ENCODE results near the gene GALNT16. TPM values are rescaled to one million over a fixed set of nuclear protein-coding genes. Genes with fewer than 3 reads are reported as not detected.

Gene GALNT16
- total RNA-seq, 1 donor from 2014 or later = 0.13 TPM

- DNase-seq (ENCODE audit: low read depth, low spot score) = no peak
These were observed 75.4 kb downstream of the GALNT16 start for GRCh38 chr14:69335371-69335771.

- no peak for DNase-seq (ENCODE audit: low read depth, low spot score)
These were observed 78.0 kb downstream of the GALNT16 start for GRCh38 chr14:69337984-69338383.

DNA sequence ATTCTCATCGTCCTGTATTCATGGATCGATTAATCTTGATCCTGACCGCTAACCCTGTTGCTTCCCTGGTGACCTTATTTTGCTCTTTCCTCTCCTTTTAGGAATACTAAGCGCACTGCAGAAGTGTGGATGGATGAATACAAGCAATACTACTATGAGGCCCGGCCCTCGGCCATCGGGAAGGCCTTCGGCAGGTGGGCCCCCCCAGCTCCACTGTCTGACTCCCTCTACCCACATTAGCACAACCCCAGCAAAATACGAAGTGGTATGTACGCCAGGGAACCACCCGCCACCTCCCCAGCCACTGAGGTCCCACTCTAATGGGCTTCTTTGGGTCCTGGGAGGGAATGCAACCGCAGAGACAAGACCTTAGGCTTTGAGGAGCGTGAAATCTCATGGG lies 79.5 kb downstream of the GALNT16 start:
- no peak for DNase-seq (ENCODE audit: low read depth, low spot score)

DNA sequence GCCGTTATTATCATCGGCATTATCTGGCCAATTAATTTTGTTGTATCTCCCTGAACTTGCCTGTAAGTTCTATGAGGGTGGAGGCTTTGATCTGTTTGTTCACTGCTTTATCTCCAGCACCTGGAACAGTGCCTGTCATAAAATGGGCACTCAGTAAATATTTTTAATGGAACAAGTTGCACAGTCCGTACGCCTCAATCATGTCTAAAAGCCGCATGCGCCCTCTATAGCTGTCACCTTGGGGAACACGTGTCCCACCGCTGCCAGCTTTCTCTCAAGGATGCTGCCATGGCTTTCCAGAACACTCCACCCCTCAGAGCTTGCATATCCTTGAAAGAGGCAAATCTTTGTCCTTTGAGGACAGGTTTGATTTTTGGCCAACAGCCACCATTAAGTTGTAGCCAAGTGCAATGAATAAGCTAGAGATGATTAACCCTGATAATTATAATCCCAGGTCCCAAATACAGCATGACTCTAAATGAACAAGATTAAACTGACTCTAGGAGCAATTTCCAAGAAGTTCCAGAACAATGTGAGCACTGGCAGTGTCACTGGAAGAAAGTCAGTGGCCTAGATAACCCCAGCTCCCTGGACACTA lies 83.1 kb downstream of the GALNT16 start:
- DNase-seq (ENCODE audit: low read depth, low spot score) = no peak

DNA sequence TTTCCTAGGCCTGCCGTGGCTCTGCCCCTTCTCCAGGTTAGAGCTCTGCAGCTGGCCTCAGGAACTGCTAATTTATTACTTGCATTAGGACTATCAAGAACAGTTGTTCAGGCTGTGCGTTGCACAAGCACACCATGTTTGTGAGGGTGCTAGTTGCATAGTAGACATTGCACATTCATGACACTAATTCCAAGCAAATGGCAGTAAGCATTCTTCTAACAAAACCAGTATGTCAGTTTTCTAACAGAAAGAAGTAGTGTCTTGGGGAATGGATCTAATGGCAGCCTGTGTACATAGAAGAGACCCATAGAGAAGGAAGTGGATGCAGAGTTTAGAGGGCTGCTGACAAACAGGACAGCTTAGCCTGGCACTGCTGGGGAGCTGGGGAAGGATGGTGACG lies 84.2 kb downstream of the GALNT16 start:
- DNase-seq (ENCODE audit: low read depth, low spot score) = no peak

GRCh38 chr14:69345402-69345801 lies 85.4 kb downstream of the GALNT16 start:
- DNase-seq (ENCODE audit: low read depth, low spot score) = no peak

DNA sequence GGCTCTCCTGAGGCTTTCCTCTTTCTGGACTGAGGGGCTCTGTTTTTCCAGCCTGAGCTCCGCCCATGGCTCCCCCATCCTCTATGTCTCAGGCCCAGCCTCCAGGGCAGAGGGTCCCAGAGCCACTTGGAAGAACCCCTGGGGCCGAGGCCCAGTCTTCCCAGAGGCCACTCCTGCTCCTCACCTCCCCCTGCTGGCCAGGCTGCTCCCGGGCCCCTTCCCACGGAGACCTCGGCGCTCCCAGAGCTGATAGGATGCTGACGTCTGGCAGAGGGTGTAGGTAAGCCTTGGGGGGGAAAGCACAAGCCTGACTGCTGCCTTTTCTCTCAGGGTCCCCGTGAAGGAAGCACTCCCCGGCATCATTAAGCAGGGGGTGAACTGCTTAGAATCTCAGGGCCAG lies 86.8 kb downstream of the GALNT16 start:
- DNase-seq (ENCODE audit: low read depth, low spot score) = no peak

DNA sequence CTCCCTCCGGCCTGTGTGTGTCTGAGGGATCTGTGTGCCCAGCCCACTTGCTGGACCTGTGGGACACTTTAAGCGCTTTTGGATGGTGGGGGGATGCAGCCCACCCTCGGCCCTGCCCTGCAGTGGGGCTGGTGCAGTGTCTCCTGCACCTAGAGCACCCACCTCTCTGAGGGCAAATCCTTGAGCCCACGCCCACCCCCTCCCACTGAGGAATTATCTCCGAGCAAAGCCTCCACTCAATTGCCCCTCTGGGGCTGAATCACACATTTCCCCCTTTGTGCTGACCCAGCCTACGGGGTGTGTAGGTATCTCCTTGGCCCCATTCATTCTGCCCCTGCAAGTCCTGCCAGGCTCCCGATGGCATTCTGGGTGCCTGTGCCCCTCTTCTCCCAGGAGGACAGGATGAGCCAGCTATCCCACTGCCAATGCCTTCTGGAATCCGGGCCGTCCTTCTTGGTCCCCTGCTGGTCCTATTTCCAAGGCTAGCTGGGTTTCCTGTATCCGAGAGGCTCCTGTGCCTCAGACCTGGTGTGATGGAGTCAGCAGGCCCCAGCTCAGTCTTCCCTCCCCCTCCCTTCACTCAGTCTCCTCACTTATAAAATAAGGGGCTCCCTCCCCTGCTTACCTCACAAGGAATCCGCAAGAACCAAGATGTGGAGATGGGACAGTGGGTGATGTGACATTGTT lies 89.3 kb downstream of the GALNT16 start:
- DNase-seq (ENCODE audit: low read depth, low spot score) = no peak

- no peak for DNase-seq (ENCODE audit: low read depth, low spot score)
These were observed 90.9 kb downstream of the GALNT16 start for GRCh38 chr14:69350892-69351291.

DNA sequence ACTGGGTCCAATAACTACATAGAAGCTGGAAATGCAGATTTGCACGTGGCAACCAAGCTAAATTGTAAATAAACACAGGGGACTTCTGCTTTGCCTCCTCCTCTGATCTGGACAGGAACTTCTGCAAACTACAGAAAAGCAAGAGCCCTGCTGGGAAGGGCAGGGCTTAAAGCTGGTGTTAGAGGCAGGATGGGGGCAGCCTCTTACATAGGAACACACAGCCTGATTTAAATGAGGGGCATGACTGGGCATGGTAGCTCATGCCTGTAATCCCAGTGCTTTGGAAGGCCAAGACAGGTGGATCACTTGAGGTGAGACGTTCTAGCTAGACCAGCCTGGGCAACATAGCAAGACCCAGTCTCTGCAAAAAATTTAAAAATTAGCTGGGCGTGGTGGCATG lies 91.4 kb downstream of the GALNT16 start:
- DNase-seq (ENCODE audit: low read depth, low spot score) = no peak

GRCh38 chr14:69351911-69352310 lies 92.0 kb downstream of the GALNT16 start:
- DNase-seq (ENCODE audit: low read depth, low spot score) = no peak

GRCh38 chr14:69353168-69353567 lies 93.2 kb downstream of the GALNT16 start:
- DNase-seq (ENCODE audit: low read depth, low spot score) = no peak

- no peak for DNase-seq (ENCODE audit: low read depth, low spot score)
These were observed 94.6 kb downstream of the GALNT16 start for GRCh38 chr14:69354383-69355153.

DNA sequence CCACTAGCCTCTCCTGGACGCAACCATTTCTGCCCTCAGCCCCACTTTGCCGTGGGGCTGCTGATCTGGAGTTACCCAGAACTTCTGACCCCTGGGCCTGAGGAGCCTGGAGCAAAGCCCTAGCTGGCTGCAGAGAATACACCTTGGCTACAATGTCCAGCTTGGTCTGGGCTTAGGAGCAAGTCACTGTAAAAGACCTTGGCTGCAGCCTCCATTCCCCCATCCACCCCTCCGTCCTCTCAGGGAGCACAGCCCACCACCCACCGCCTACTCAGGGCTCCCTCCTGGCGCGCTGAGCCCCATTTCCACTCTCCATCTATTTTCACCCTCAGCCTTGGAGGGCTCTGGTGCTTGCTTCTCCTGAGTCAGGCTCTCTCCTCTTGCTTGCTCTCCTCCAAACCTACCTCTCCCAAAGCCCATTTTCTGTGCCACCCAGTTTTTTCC lies 95.2 kb downstream of the GALNT16 start:
- no peak for DNase-seq (ENCODE audit: low read depth, low spot score)

DNA sequence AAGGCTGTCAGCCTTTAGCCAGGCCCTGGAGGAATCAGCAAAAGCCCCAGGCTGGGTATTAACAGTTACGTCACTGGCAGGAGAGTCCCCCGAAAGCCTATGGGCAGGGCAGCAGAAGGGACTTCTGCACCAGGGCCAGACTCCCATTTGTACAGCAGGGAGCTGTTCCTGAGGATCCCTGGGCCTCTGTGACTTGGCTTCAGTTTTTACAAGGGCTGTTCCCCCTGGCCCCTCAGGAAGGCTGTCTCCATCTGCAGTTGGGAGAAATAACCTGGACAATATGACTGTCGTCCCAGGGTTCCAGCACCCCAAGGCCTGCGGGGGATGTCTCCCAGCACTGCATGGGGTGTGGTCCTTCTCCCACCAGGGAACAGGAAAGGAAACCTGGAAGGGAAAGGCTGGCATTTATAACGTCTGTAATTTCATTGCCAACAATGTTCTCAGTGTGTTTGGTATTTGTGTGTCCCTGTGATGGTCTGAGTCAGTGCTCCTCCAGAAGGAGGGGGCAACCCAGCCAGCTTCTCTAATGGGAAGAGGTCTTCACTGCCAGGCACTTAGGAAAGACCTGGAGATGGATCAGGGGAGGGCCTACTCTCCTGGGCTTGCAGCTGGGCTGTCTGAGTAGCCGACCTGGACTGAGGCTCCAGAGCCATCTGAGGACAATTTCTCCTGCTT lies 95.8 kb downstream of the GALNT16 start:
- DNase-seq (ENCODE audit: low read depth, low spot score) = no peak

DNA sequence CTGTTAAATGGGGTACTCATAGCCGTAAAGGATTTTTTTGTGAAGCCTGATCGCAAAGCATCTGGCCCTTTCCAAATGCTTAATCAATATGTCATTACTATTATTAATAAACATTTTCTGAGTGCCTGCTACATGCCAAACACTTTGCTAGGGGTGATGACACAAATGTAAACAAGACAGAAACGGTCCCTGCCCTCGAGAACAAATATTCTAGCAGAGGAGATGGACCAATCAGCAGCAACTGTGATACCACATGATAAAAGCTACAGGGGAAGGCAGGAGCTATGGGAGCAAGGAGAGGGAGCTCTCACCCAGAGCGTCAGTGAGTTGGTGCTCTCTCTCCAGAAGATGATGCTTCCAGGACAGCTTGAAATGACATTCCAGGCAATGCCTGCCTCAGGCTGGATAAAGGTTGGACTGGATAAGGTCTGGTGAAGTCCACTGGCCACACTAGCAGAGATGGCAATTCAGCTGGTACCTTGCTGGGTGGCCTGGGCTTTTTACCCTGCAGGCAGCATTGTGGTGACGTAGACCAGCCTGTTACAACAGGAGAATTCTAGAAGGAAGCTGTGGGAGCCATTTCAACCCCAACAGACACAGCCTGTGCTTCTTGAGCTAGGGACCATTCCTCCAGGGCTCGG lies 97.1 kb downstream of the GALNT16 start:
- no peak for DNase-seq (ENCODE audit: low read depth, low spot score)

DNA sequence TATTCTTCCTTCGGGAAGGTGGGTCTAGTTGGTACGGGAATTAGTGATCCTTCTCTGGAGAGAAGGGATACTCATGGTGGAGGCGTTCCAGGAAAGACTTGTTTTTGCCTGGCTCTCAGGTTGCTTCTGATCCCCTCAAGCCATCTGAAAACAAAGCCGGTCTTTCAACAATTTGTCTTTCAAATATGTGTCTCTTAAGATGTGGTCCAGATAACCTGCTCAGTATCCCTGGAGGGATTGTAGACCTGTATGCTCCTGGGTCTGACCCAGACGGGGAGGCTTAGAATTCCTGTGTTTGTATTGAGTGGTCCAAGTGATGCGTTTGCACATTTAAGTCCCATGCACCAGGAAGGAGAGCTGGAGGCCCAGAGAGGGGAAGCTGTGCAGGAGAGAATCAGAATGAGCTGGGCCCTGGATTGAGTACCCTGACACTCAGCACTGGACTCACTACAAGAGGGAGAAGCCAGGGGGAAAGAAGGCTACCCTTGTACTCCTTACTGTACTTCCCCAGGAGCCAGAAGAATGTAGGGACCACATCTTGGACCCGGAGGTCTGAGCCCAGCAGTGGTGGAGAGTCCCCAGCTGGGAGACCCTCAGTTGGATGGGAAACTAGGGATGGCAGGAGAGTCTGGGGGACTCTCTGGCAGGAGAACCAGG lies 97.7 kb downstream of the GALNT16 start:
- no peak for DNase-seq (ENCODE audit: low read depth, low spot score)

DNA sequence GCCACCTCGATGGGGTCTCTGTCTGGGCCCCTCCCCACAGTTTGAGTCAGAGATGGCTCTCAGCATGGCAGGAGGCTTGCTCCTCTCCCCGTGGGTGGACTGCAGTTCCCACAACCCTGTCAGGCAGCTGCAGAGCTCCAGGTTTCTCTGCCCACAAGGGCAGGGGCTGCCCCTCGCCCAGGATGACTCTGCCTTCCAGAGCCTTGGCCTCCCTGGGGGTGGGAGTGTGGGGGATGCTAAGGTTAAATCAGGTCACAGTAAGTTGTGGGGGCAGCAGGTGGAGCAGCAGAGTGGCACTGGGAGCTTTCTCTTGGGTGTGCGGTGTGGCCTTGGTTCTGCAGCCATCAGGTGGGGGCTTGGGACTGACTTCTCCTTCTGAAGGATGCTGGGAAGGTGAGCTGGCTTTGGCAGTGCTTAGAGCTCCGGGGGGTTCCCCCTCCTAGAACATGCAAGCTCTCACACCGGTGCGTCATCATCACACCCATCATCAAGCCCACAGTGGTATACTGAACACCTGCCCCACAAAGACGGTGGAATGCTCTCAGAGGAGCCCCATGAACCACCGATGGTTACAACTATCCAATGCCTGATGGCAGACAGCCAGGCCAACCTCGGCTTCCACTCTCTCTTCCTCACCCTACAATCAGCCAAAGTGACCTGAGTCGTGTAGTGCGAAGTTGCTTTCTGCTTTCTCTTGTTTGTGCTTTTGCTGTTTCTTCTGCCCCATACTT lies 98.4 kb downstream of the GALNT16 start:
- DNase-seq (ENCODE audit: low read depth, low spot score) = no peak

DNA sequence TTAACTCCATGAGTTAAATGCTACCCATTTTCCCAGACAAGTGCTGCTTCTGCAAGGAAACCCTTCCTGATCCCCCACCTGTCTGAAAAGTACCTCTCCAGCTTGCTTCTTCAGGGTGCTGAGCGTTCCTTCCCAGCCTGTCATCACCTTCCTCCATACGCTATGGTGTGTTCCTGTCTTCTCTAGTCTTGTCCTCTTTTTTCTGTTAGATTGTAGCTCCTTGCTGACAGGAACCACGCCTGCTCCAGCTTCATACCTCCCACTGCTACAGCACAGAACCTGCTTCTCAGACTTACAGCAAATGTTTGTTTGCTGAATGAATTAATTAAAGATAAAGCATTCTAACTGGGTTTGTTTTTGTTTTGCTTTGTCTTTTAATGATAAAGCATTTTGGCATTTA lies 99.0 kb downstream of the GALNT16 start:
- DNase-seq (ENCODE audit: low read depth, low spot score) = no peak

- no peak for DNase-seq (ENCODE audit: low read depth, low spot score)
These were observed 100.6 kb downstream of the GALNT16 start for GRCh38 chr14:69360438-69361108.
